LNCAP (cell line): ENCODE results near the gene POP7.

Experiments used
- TF ChIP-seq, protein P1 (sequence below): fragments of 450-650 bp; IDR thresholded peaks from 2 replicates; pipeline ENCODE4 v1.5.1; 2017; ENCODE audit warnings: mild to moderate bottlenecking

The POP7 gene

DNA sequence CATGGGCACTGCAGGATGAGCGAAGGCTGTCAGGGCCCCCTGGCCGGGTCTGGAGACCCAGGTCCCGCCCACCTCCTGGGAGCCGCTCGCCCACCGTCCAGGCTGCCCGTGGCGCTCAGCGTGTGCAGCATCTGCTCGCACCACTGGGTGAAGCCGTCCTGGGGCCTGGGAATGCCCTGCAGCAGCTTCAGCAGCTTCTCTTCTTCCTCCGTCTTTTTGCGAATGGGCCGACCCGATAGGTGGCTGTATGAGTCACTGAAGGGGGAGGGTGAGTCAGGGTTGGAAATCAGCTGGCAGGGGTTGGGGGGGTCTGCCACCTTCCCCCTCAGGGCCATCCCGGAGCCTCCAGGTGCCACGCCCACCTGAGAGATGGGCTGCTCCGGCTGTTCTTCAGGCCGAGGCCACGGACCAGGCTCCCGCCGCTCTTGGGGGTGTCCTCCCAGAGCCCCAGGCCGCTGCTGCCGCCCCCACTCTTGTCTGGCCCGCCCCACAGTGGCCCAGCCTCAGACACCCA lies 23.6 kb upstream of the POP7 start:
- TF ChIP-seq, protein P1, sequence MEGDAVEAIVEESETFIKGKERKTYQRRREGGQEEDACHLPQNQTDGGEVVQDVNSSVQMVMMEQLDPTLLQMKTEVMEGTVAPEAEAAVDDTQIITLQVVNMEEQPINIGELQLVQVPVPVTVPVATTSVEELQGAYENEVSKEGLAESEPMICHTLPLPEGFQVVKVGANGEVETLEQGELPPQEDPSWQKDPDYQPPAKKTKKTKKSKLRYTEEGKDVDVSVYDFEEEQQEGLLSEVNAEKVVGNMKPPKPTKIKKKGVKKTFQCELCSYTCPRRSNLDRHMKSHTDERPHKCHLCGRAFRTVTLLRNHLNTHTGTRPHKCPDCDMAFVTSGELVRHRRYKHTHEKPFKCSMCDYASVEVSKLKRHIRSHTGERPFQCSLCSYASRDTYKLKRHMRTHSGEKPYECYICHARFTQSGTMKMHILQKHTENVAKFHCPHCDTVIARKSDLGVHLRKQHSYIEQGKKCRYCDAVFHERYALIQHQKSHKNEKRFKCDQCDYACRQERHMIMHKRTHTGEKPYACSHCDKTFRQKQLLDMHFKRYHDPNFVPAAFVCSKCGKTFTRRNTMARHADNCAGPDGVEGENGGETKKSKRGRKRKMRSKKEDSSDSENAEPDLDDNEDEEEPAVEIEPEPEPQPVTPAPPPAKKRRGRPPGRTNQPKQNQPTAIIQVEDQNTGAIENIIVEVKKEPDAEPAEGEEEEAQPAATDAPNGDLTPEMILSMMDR: no peak

DNA sequence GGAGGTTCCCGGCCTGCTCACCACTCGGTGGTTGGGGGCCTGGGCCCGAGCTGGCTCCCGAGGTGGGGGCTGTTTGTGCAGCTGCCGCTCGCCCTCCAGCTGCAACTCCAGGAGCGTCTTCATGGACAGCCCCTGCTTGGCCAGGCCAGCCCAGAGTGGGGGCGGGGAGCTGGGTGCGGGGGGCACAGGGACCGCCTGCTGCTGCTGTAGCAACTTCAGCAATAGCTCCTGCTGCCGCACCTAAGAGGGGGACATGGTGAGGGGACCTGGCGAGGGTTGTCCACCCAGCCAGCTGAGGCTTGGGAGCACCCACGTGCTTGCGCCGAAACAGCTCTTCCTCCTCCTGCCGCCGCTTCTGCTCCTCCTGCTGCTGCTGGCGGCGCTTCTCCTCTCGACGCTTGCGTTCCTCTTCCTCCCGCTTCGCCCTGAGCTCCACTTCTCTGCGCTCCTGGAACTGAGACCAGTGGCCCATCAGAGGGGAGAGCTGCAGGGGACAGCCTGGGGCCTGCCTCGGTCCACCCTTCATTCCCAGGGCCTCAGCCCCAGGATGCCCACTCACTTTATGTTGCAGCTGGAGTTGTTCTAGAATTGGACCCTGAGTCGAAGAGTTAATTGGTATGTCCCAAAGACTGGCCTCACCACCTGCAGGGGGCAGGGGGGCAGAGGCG lies 22.8 kb upstream of the POP7 start:
- TF ChIP-seq, protein P1: no peak

DNA sequence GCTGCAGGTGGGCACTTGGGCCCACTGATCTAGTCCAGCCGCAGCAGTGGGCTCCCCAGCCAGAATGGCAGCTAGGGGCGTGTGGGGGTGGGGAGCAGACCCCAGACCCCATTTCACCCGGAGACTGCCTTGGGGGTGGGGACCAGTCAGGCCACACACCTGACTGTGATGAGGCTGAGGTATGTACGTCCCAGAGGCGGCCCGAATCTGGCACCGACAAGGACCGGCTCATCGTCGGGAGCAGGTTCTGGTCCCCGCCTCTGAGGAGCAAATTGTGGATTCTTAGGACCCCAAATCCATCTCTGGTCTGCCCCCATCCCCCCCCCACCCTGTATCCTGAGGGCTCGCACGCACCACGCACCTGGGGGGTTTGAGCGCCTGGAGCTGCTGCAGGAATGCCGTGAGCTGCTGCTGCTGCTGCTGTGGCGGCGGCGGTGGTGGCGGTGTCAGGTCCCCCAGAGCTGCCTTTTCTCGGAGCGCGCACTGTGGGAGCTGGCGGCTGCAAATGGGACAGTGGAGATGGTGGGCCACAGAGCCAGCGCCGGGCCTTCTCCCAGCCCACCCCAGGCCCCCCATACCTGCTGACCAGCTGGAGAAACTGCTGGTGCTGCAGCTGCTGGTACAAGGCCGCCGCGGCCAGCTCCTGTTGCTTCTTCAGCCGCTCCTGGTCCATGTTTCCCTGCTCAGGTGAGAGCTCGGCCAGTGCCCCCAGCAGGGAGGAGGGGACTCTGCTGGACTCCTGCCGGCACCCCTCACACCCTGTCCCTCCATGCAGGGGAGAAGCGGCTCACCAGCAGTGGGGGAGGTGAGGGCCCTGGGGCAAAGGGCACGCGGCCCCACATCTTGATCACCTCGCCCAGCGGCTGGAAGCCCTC lies 22.0 kb upstream of the POP7 start:
- TF ChIP-seq, protein P1: no peak

DNA sequence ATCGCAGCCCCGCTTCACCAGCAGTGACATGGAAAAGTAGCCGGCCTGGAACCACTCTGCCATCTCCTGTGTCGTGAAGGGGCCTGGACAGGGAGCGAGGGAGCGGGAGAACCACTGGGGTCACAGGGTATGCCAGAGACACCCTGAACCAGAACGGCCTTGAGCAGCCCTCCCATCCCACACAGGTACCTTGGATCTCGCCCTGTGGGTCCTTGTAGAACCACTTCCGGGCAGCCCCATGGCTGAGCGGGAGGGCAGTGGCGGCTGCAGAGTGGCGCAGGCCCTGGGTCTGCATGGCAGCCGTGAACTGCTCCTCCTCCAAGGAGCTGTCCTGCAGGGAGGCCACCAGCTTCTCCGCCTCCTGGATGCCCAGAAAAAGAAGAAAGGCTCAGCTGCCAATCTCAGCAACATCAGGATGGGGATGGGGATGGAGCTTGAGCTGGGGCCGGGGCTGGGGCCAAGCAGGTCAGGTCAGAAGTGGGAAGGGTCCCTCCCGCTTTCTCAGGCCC lies 21.3 kb upstream of the POP7 start:
- TF ChIP-seq, protein P1: no peak

DNA sequence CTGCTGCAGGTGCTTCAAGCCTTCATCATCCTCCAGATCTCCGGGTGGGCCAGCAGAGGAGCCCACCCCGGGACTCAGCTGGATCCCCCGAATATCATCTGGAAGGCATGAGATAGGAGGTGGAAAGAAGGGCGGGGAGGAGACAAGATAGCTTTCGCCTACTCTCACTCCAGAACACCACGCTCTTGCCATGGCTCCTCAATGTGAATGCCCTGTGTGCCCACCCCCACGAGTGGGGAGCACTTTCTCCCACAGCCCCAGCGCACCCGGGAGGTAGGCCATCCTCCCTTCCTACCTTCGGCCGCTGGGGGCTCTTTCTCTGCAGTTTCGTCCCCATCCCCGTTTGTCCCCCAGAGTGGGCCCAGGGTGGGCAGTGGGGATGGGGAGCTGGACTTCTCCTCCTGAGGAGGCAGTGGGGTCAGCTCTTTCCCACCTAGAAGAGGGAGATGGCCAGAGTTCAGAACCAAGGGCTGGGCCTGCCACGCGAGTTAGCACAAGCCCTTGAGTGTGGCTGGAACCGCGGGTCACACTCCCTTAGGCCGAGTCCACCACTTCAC lies 20.8 kb upstream of the POP7 start:
- TF ChIP-seq, protein P1: no peak

DNA sequence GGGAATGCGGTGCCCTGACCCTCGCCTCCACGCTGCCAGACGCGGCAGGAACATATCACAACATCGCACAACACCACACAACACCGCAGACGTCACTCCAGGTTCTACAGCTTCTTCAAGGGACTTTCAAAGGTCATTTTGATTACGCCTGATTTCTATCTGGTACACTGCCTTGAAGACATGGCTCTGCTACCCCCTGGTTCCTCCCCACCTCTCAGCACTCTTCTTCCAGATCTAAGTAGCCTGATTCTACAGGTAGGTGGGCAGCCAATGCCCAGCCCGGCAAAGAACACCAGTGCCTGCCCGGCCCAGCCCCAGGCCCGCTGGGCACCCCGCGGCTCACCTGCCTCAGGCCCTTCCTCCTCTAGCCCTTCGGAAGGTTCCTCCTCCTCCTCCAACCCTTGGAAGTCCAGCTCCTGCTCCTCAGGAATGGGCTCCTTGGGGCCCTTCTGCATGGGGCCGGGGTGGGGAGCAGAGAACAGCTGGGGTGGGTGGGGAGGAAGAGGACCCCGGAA lies 20.2 kb upstream of the POP7 start:
- TF ChIP-seq, protein P1: no peak

DNA sequence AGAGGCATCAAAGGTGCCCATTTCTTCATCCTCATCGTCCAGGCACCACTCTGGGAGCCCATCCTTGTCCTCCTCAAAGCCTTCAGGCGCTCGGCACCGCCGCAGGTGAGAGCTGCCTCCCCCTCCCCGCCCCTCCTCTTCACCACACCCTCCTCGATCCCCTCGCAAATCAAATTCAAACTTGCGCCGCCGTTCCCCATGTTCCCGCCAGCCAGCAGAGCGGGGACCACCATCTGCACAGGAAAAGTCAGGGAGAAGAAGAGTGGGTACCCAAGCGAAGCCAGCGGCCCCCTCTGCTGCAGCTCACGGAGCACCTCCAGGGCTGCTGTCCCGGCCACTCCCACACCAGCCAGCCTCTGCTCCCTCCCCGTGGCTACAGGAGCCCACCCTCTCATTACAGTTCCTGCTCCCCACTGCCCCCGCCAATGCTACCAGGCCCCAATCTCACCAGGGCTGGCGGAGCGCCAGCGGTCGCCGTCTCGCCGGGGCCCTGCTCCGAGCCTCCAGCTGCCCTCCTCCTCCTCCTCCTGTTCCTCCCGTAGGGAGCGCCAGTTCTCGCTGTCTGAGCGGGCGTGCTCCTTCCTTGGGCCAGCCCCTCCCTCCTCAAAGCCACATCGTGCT lies 19.6 kb upstream of the POP7 start:
- TF ChIP-seq, protein P1: no peak
